K562 (cell line): Measurements from ENCODE around the gene PACRG. TPM values are rescaled to one million over a fixed set of nuclear protein-coding genes. Genes with fewer than 3 reads are reported as not detected.

Source experiments
- ATAC-seq: fragments of 200-7000 bp; cut with Tn5 transposase; 3 replicates; pipeline ENCODE4 v1.9.1; 2020; ENCODE audit warnings: moderate library complexity
- BruUV-seq: library from RNA; stranded (reverse); fragments of 400-500 nt; replicated peaks from 2 replicates; lab custom pipeline; 2021; lab: Mats Ljungman, UMichigan
- CTCF ChIA-PET: fragments of 300-600 bp; formaldehyde crosslinking; extraction: SDS; loops from one replicate; lab custom pipeline; 2021; ENCODE audit warnings: low intra/inter-chr PET ratio; lab: Yijun Ruan, JAX
- POLR2A ChIA-PET: fragments of 300-600, 350-650 bp; sonication (Branson Sonifier 250); formaldehyde crosslinking; extraction: SDS; loops from one replicate; lab custom pipeline; 2021; ENCODE audit warnings: antibody characterized with exemption, inconsistent platforms; lab: Yijun Ruan, JAX
- DNase-seq, 4 experiments: peaks; one replicate each; pipeline versions ENCODE4 v3.0.0 to v3.0.0-alpha.2; 2011 to 2018; ENCODE audit warnings: low spot score in 3 of 4, mixed read lengths in 3 of 4; ENCODE audit errors: extremely low read depth in 1 of 4
- FAIRE-seq: peaks from 2 replicates; lab custom pipeline; 2011; peaks lifted over from hg19 to GRCh38; lab: Jason Lieb, UNC
- H2AFZ ChIP-seq: 2 replicates; pipeline ENCODE4 v1.6.0; 2011; ENCODE audit warnings: low read depth, low read length, control low read depth, inconsistent platforms
- H3K27ac ChIP-seq: fragments of 200-600 bp; 3 replicates; pipeline ENCODE4 v1.8.0; 2011; ENCODE audit warnings: low read depth, mild to moderate bottlenecking, control low read depth, inconsistent platforms, low read length, moderate library complexity, mixed read lengths; ENCODE audit errors: extremely low read depth
- H3K27me3 ChIP-seq, 2 experiments: fragments of 300-600 bp in 1 of 2; 2 replicates in 1 of 2; 3 replicates in 1 of 2; pipeline versions ENCODE4 v1.6.0 to v1.8.0; 2011; ENCODE audit warnings: inconsistent platforms in 2 of 2, low read length in 2 of 2, mild to moderate bottlenecking in 1 of 2, mixed read lengths in 1 of 2, moderate library complexity in 1 of 2; ENCODE audit not compliant: control insufficient read depth in 2 of 2, insufficient read depth in 2 of 2
- H3K36me3 ChIP-seq: fragments of 300-600 bp; 3 replicates; pipeline ENCODE4 v1.8.0; 2011; ENCODE audit warnings: mild to moderate bottlenecking, low read length, inconsistent platforms; ENCODE audit not compliant: control insufficient read depth, insufficient read depth
- H3K4me1 ChIP-seq, 2 experiments: fragments of 200-600 bp in 1 of 2; replicated peaks in 1 of 2; 2 replicates in 1 of 2; 3 replicates in 1 of 2; pipeline versions ENCODE4 v1.5.1 to v1.8.0; 2011; ENCODE audit warnings: inconsistent platforms in 2 of 2, low read length in 2 of 2, mild to moderate bottlenecking in 1 of 2, mixed read lengths in 1 of 2, moderate library complexity in 1 of 2; ENCODE audit not compliant: control insufficient read depth in 2 of 2, insufficient read depth in 2 of 2
- H3K4me2 ChIP-seq: 2 replicates; pipeline ENCODE4 v1.6.1; 2011; ENCODE audit warnings: low read length, control low read depth, inconsistent platforms, mixed read lengths; ENCODE audit not compliant: insufficient read depth
- H3K4me3 ChIP-seq: fragments of 200-600 bp; sonication (generic), shearing (Covaris generic); 2 replicates; pipeline ENCODE4 v1.5.1; 2016; ENCODE audit warnings: control low read depth, inconsistent platforms
- H3K79me2 ChIP-seq: fragments of 200-600 bp; 3 replicates; pipeline ENCODE4 v1.8.0; 2011; ENCODE audit warnings: low read length, inconsistent platforms; ENCODE audit not compliant: control insufficient read depth, insufficient read depth
- H3K9ac ChIP-seq, 2 experiments: 2 replicates each; pipeline versions ENCODE4 v1.6.0 to v1.6.1; 2011; ENCODE audit warnings: low read depth in 2 of 2, low read length in 2 of 2, control low read depth in 1 of 2, inconsistent platforms in 1 of 2, mild to moderate bottlenecking in 1 of 2, mixed read lengths in 1 of 2; ENCODE audit not compliant: insufficient read depth in 1 of 2
- H3K9me1 ChIP-seq: one replicate; pipeline ENCODE4 v1.6.0; 2011; ENCODE audit warnings: inconsistent platforms, mild to moderate bottlenecking, low read length, moderate library complexity; ENCODE audit not compliant: control insufficient read depth, insufficient read depth
- H3K9me3 ChIP-seq: replicated peaks from 2 replicates; pipeline ENCODE4 v1.5.1; 2011; ENCODE audit warnings: low read depth, low read length, inconsistent platforms; ENCODE audit not compliant: control insufficient read depth, insufficient read depth
- H4K20me1 ChIP-seq: replicated peaks from 2 replicates; pipeline ENCODE4 v1.6.1; 2011; ENCODE audit warnings: low read length, inconsistent platforms, mixed read lengths; ENCODE audit not compliant: control insufficient read depth, insufficient read depth
- EP300 ChIP-seq: IDR thresholded peaks from 2 replicates; pipeline ENCODE4 v1.6.1; 2012; ENCODE audit warnings: low read length, improper control_type of control experiment
- HLTF ChIP-seq: fragments of 450-650 bp; IDR thresholded peaks from 2 replicates; pipeline ENCODE4 v1.6.1; 2016
- HNRNPK ChIP-seq: fragments of 200-400 bp; formaldehyde crosslinking; IDR thresholded peaks from one replicate; pipeline ENCODE4 v1.6.1; 2018; ENCODE audit warnings: mild to moderate bottlenecking, low read depth, low read length; ENCODE audit not compliant: poor library complexity, severe bottlenecking
- MCM7 ChIP-seq, 2 experiments: fragments of 450-650 bp; IDR thresholded peaks; 2 replicates each; pipeline ENCODE4 v1.6.1; 2016 to 2018
- ZBED1 ChIP-seq: IDR thresholded peaks from 2 replicates; pipeline ENCODE4 v1.6.1; 2014
- WGBS: fragments of 100-300 bp; shearing (Covaris generic); methylation state at CpG from one replicate; pipeline ENCODE4 v1.1.6; 2016; ENCODE audit warnings: low coverage, mixed read lengths; ENCODE audit not compliant: insufficient coverage; ENCODE audit errors: missing lambda C conversion rate; 5-methylcytosine and 5-hydroxymethylcytosine counted together
- in situ Hi-C: fragments of 300-500 bp; cut with MboI; formaldehyde crosslinking; loops from 4 replicates; pipeline ENCODE4 v1.15.0; 2018; ENCODE audit warnings: inconsistent platforms, mixed read lengths
- intact Hi-C: fragments of 100-400 bp; cut with micrococcal nuclease; formaldehyde crosslinking; loops from 2 replicates; pipeline ENCODE4 v1.14.2; 2022
- polyA plus RNA-seq, 8 experiments: library from polyadenylated mRNA; depleted of rRNA in 4 of 8; stranded (reverse) in 5 of 8; unstranded in 3 of 8; fragments of >200 nt; fragmentation: Nextera tagmentation in 2 of 8; fragmentation: Illumina TruSeq in 1 of 8; extraction: Ambion mirVana in 2 of 8; extraction: Trizol in 1 of 8; gene quantifications; 2 replicates each; pipeline versions ENCODE4 v1.2.1 to v1.2.3, GENCODE V29; 2011 to 2014; ENCODE audit warnings: inconsistent platforms in 1 of 8, missing spikeins in 1 of 8
- total RNA-seq, 7 experiments: library from RNA; depleted of rRNA in 6 of 7; stranded (reverse); fragments of >200 nt in 6 of 7; fragmentation: Illumina TruSeq in 2 of 7; extraction: Trizol in 2 of 7; gene quantifications; 2 replicates each; pipeline versions ENCODE4 v1.2.1 to v1.2.3, GENCODE V29; 2011 to 2021; ENCODE audit warnings: low replicate concordance in 1 of 7
- TF ChIP-seq, protein P1 (sequence below): sonication (generic); formaldehyde crosslinking; IDR thresholded peaks from 2 replicates; pipeline ENCODE4 v1.8.0; 2022; ENCODE audit warnings: mild to moderate bottlenecking, missing genetic modification reagents
- TF ChIP-seq, protein P2 (sequence below), 2 experiments: IDR thresholded peaks; 2 replicates each; pipeline ENCODE4 v1.6.1; 2011; ENCODE audit warnings: borderline replicate concordance in 1 of 2, control low read depth in 1 of 2, low read depth in 1 of 2, low read length in 1 of 2, mild to moderate bottlenecking in 1 of 2, mixed read lengths in 1 of 2, moderate library complexity in 1 of 2; ENCODE audit not compliant: insufficient read depth in 1 of 2, insufficient read length in 1 of 2, poor library complexity in 1 of 2, severe bottlenecking in 1 of 2; ENCODE audit errors: extremely low read depth in 1 of 2
- TF ChIP-seq, protein P3 (sequence below): sonication (generic); formaldehyde crosslinking; IDR thresholded peaks from 2 replicates; pipeline ENCODE4 v1.4.0; 2020; ENCODE audit warnings: mild to moderate bottlenecking, missing genetic modification reagents
- TF ChIP-seq, protein P4 (sequence below): fragments of 450-650 bp; IDR thresholded peaks from 2 replicates; pipeline ENCODE4 v1.6.1; 2017; ENCODE audit warnings: antibody characterized with exemption, mild to moderate bottlenecking

Gene PACRG
- total and polyA plus RNA-seq, 9 of the 15 experiments (the other 6 are each of a cell fraction or from before 2014, with no cell fraction given) = 0.04 TPM; not detected in 8

DNA sequence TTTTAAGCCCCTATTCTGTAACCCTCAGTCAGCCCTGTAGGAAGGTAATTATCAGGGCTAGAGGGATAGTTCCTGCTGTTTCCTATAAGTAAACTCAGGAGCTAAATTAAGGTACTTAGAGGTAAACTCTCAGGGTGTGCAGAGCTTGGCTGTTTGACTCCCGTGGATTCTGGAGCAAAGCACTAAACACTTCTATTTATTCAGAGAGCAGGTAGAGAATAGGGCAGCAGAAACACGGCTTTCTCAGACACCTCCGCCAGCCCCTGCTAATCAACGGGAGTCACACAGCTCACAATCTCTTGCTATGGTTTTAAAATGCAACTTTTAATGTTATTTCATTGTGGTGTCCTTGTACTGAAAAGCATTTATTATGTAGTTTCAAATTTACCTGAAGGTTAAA, 22.0 kb upstream of the PACRG start (continued):
- TF ChIP-seq, protein P1, sequence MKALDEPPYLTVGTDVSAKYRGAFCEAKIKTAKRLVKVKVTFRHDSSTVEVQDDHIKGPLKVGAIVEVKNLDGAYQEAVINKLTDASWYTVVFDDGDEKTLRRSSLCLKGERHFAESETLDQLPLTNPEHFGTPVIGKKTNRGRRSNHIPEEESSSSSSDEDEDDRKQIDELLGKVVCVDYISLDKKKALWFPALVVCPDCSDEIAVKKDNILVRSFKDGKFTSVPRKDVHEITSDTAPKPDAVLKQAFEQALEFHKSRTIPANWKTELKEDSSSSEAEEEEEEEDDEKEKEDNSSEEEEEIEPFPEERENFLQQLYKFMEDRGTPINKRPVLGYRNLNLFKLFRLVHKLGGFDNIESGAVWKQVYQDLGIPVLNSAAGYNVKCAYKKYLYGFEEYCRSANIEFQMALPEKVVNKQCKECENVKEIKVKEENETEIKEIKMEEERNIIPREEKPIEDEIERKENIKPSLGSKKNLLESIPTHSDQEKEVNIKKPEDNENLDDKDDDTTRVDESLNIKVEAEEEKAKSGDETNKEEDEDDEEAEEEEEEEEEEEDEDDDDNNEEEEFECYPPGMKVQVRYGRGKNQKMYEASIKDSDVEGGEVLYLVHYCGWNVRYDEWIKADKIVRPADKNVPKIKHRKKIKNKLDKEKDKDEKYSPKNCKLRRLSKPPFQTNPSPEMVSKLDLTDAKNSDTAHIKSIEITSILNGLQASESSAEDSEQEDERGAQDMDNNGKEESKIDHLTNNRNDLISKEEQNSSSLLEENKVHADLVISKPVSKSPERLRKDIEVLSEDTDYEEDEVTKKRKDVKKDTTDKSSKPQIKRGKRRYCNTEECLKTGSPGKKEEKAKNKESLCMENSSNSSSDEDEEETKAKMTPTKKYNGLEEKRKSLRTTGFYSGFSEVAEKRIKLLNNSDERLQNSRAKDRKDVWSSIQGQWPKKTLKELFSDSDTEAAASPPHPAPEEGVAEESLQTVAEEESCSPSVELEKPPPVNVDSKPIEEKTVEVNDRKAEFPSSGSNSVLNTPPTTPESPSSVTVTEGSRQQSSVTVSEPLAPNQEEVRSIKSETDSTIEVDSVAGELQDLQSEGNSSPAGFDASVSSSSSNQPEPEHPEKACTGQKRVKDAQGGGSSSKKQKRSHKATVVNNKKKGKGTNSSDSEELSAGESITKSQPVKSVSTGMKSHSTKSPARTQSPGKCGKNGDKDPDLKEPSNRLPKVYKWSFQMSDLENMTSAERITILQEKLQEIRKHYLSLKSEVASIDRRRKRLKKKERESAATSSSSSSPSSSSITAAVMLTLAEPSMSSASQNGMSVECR (CRISPR knock-in tag) = no peak
- TF ChIP-seq EP300 = no peak

DNA sequence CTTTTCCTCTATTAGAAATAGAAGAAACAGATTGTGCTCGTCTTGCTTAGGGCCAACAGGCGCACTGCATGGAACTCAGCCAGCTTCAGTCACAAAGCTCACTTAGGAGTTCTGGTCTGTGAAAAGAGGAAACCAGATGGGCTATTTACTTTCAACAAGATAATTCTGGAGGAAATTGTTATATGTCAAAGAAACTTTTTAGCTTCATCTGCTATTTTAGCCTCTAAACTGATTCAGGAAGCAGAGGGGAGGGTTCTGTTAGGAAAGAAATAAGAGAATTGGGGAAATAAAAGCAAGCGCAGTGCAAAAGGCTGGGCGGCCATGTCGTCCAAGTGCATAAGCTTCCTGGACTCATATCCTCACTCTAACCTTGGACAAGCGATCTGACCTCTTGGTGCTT, 21.5 kb upstream of the PACRG start:
- DNase-seq (no peak), ATAC-seq (no peak), FAIRE-seq (no peak)
- Histone ChIP-seq H3K9me1 (no peaks in the 10 kb centered on the region), H3K4me1 (no peaks in the 10 kb centered on the region), H3K79me2 (no peaks in the 10 kb centered on the region), H3K27ac (no peak overlapping the region), H2AFZ (no peak overlapping the region), H3K4me2 (no peak overlapping the region), H3K4me3 (no peak overlapping the region), H3K27me3 (no peaks in the 10 kb centered on the region), H3K9ac (no peak overlapping the region), H3K36me3 (no peaks in the 10 kb centered on the region), H3K9me3 (no peaks in the 10 kb centered on the region), H4K20me1 (no peaks in the 10 kb centered on the region)
- in situ Hi-C loops = no loop called here
- intact Hi-C loops = no loop called here
- CTCF ChIA-PET = no interaction called here
- WGBS = 1% methylated on average over 6 of the region's 6 CpGs
- BruUV-seq = no TSS peak
- POLR2A ChIA-PET = interaction anchor here (0.7 kb wide), 1 partner anchor 17 kb away, joined by 3 read pairs; no protein-coding TSS in a partner anchor
- TF ChIP-seq, protein P2, sequence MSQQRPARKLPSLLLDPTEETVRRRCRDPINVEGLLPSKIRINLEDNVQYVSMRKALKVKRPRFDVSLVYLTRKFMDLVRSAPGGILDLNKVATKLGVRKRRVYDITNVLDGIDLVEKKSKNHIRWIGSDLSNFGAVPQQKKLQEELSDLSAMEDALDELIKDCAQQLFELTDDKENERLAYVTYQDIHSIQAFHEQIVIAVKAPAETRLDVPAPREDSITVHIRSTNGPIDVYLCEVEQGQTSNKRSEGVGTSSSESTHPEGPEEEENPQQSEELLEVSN (IDR thresholded peaks at IDR 0.05; ENCODE audit: borderline replicate concordance in 1 of 2, extremely low read depth in 1 of 2, insufficient read depth in 1 of 2, insufficient read length in 1 of 2, low read depth in 1 of 2, low read length in 1 of 2, poor library complexity in 1 of 2, severe bottlenecking in 1 of 2) = no peak
- TF ChIP-seq HNRNPK (no peak), MCM7 (IDR thresholded peaks at IDR 0.05) (no peak), ZBED1 (no peak), HLTF (no peak)
- TF ChIP-seq, protein P3, sequence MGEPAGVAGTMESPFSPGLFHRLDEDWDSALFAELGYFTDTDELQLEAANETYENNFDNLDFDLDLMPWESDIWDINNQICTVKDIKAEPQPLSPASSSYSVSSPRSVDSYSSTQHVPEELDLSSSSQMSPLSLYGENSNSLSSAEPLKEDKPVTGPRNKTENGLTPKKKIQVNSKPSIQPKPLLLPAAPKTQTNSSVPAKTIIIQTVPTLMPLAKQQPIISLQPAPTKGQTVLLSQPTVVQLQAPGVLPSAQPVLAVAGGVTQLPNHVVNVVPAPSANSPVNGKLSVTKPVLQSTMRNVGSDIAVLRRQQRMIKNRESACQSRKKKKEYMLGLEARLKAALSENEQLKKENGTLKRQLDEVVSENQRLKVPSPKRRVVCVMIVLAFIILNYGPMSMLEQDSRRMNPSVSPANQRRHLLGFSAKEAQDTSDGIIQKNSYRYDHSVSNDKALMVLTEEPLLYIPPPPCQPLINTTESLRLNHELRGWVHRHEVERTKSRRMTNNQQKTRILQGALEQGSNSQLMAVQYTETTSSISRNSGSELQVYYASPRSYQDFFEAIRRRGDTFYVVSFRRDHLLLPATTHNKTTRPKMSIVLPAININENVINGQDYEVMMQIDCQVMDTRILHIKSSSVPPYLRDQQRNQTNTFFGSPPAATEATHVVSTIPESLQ (CRISPR knock-in tag) = no peak
- TF ChIP-seq, protein P4, sequence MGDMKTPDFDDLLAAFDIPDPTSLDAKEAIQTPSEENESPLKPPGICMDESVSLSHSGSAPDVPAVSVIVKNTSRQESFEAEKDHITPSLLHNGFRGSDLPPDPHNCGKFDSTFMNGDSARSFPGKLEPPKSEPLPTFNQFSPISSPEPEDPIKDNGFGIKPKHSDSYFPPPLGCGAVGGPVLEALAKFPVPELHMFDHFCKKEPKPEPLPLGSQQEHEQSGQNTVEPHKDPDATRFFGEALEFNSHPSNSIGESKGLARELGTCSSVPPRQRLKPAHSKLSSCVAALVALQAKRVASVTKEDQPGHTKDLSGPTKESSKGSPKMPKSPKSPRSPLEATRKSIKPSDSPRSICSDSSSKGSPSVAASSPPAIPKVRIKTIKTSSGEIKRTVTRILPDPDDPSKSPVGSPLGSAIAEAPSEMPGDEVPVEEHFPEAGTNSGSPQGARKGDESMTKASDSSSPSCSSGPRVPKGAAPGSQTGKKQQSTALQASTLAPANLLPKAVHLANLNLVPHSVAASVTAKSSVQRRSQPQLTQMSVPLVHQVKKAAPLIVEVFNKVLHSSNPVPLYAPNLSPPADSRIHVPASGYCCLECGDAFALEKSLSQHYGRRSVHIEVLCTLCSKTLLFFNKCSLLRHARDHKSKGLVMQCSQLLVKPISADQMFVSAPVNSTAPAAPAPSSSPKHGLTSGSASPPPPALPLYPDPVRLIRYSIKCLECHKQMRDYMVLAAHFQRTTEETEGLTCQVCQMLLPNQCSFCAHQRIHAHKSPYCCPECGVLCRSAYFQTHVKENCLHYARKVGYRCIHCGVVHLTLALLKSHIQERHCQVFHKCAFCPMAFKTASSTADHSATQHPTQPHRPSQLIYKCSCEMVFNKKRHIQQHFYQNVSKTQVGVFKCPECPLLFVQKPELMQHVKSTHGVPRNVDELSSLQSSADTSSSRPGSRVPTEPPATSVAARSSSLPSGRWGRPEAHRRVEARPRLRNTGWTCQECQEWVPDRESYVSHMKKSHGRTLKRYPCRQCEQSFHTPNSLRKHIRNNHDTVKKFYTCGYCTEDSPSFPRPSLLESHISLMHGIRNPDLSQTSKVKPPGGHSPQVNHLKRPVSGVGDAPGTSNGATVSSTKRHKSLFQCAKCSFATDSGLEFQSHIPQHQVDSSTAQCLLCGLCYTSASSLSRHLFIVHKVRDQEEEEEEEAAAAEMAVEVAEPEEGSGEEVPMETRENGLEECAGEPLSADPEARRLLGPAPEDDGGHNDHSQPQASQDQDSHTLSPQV = no peak
